Posterior cingulate gyrus (tissue), 11 donors: ENCODE results near the gene HIVEP2.
A peak's percentile ranks its signal among the peaks of the same experiment; 100 is the strongest.

ENCODE experiments used
- DNase-seq, 10 donors: peaks; one replicate each; pipeline versions ENCODE4 v3.0.0 to v3.0.0-alpha.2; 2020 to 2021; ENCODE audit warnings: mixed read lengths in 3 of 10
- intact Hi-C: fragments of 100-400 bp; cut with DNase I; formaldehyde crosslinking; loops from one replicate; pipeline ENCODE4 v1.15.1; 2023

HIVEP2 gene

GRCh38 chr6:142927904-142928303 is 17.1 kb downstream of the HIVEP2 start:
- intact Hi-C loops, result loop anchor here (1.0 to 5.0 kb wide), 2 partner anchors 17 to 41 kb away; partner anchors contain the start of gene HIVEP2
- no peak for DNase-seq

GRCh38 chr6:142927271-142927580 is 17.8 kb downstream of the HIVEP2 start:
- DNase-seq, result no peak
- intact Hi-C loops, result loop anchor here (1.0 to 5.0 kb wide), 2 partner anchors 18 to 40 kb away; partner anchors contain the start of gene HIVEP2

- intact Hi-C loops, result loop anchor here (1.0 to 5.0 kb wide), 2 partner anchors 19 to 39 kb away; partner anchors contain the start of gene HIVEP2
- DNase-seq, result peak; percentile 68 to 97 (median 83)
These were observed 18.3 kb downstream of the HIVEP2 start for GRCh38 chr6:142926494-142927270.

GRCh38 chr6:142926177-142926493 is 18.8 kb downstream of the HIVEP2 start:
- DNase-seq, result no peak
- intact Hi-C loops, result loop anchor here (5.0 kb wide), 1 partner anchor 39 kb away; no protein-coding TSS in a partner anchor

GRCh38 chr6:142925575-142926110 is 19.3 kb downstream of the HIVEP2 start:
- intact Hi-C loops, result loop anchor here (5.0 kb wide), 1 partner anchor 38 kb away; no protein-coding TSS in a partner anchor
- no peak for DNase-seq

GRCh38 chr6:142918339-142919042 is 26.5 kb downstream of the HIVEP2 start:
- peak in 2 of 10 donors; percentile 29 to 65 for DNase-seq
- intact Hi-C loops, result no loop called here

- DNase-seq, result no peak
- intact Hi-C loops, result no loop called here
These were observed 28.1 kb downstream of the HIVEP2 start for GRCh38 chr6:142916881-142917280.

GRCh38 chr6:142914937-142915697 is 29.9 kb downstream of the HIVEP2 start:
- intact Hi-C loops, result no loop called here
- DNase-seq, result no peak

- intact Hi-C loops, result no loop called here
- DNase-seq, result no peak
These were observed 30.6 kb downstream of the HIVEP2 start for GRCh38 chr6:142914369-142914768.

GRCh38 chr6:142913511-142914047 is 31.4 kb downstream of the HIVEP2 start:
- DNase-seq, result no peak
- intact Hi-C loops, result no loop called here

- intact Hi-C loops, result no loop called here
- no peak for DNase-seq
These were observed 31.9 kb downstream of the HIVEP2 start for GRCh38 chr6:142913036-142913510.

- intact Hi-C loops, result no loop called here
- DNase-seq, result no peak
These were observed 32.9 kb downstream of the HIVEP2 start for GRCh38 chr6:142912125-142912524.

GRCh38 chr6:142911430-142911829 is 33.5 kb downstream of the HIVEP2 start:
- no peak for DNase-seq
- intact Hi-C loops, result no loop called here

GRCh38 chr6:142909686-142910085 is 35.3 kb downstream of the HIVEP2 start:
- no peak for DNase-seq

GRCh38 chr6:142908235-142908634 is 36.7 kb downstream of the HIVEP2 start:
- intact Hi-C loops, result no loop called here
- DNase-seq, result no peak

More at GRCh38 chr6:142909686-142910085, 35.3 kb downstream of the HIVEP2 start:
- intact Hi-C loops, result no loop called here

GRCh38 chr6:142907544-142907943 is 37.4 kb downstream of the HIVEP2 start:
- intact Hi-C loops, result no loop called here

GRCh38 chr6:142906945-142907470 is 38.0 kb downstream of the HIVEP2 start:
- intact Hi-C loops, result no loop called here
- DNase-seq, result no peak

More at GRCh38 chr6:142907544-142907943, 37.4 kb downstream of the HIVEP2 start:
- DNase-seq, result no peak

- intact Hi-C loops, result no loop called here
- no peak for DNase-seq
These were observed 41.2 kb downstream of the HIVEP2 start for GRCh38 chr6:142903812-142904211.

- DNase-seq, result peak in 3 of 10 donors; percentile 31 to 71 (median 64)
- intact Hi-C loops, result no loop called here
These were observed 42.3 kb downstream of the HIVEP2 start for GRCh38 chr6:142902636-142903053.

- intact Hi-C loops, result no loop called here
- DNase-seq, result no peak
These were observed 43.4 kb downstream of the HIVEP2 start for GRCh38 chr6:142901611-142902010.
